ENCODE data around the gene EIPR1.
"Not testable (repeated sequence)": the region's sequence is repeated elsewhere in the genome, so short reads cannot be mapped to it uniquely, and the experiment has no call there.

EIPR1 gene

GRCh38 chr2:3302751-3303582 lies 74.7 kb downstream of the EIPR1 start:
- no peak for DNase-seq

- DNase-seq, result no peak
Measured at GRCh38 chr2:3302421-3302750, 75.2 kb downstream of the EIPR1 start.

- DNase-seq, result no peak
Measured at GRCh38 chr2:3301001-3301400, 76.6 kb downstream of the EIPR1 start.

GRCh38 chr2:3300224-3300995 lies 77.2 kb downstream of the EIPR1 start:
- no peak for DNase-seq

GRCh38 chr2:3299703-3300102 lies 77.9 kb downstream of the EIPR1 start:
- no peak for DNase-seq

- DNase-seq, result no peak
Measured at GRCh38 chr2:3299130-3299529, 78.5 kb downstream of the EIPR1 start.

GRCh38 chr2:3298191-3298590 lies 79.4 kb downstream of the EIPR1 start:
- DNase-seq, result no peak

- no peak for DNase-seq
Measured at GRCh38 chr2:3297523-3297922, 80.1 kb downstream of the EIPR1 start.

GRCh38 chr2:3296182-3296972 lies 81.2 kb downstream of the EIPR1 start:
- no peak for DNase-seq

- no peak for DNase-seq
Measured at GRCh38 chr2:3294493-3294892, 83.1 kb downstream of the EIPR1 start.

GRCh38 chr2:3294069-3294468 lies 83.5 kb downstream of the EIPR1 start:
- no peak for DNase-seq

- no peak for DNase-seq
Measured at GRCh38 chr2:3293221-3293620, 84.4 kb downstream of the EIPR1 start.

- no peak for DNase-seq
Measured at GRCh38 chr2:3292416-3292815, 85.2 kb downstream of the EIPR1 start.

- DNase-seq, result no peak
Measured at GRCh38 chr2:3291750-3292149, 85.9 kb downstream of the EIPR1 start.

- DNase-seq, result no peak
Measured at GRCh38 chr2:3291113-3291512, 86.5 kb downstream of the EIPR1 start.

GRCh38 chr2:3290655-3291054 lies 87.0 kb downstream of the EIPR1 start:
- no peak for DNase-seq

- no peak for DNase-seq
Measured at GRCh38 chr2:3289971-3290370, 87.6 kb downstream of the EIPR1 start.

GRCh38 chr2:3289526-3289925 lies 88.1 kb downstream of the EIPR1 start:
- no peak for DNase-seq

- DNase-seq, result no peak
Measured at GRCh38 chr2:3289171-3289515, 88.5 kb downstream of the EIPR1 start.

- DNase-seq, result no peak
Measured at GRCh38 chr2:3288470-3289170, 89.0 kb downstream of the EIPR1 start.

GRCh38 chr2:3287896-3288295 lies 89.7 kb downstream of the EIPR1 start:
- DNase-seq, result no peak

- not testable (repeated sequence) for DNase-seq
Measured at GRCh38 chr2:3286646-3287036, 91.0 kb downstream of the EIPR1 start.
